NCI-H524 treated with DMSO at 0.1 percent for 48 hours (cell line): ENCODE measurements around the gene OR1E1.
"Not testable (repeated sequence)": the region's sequence is repeated elsewhere in the genome, so short reads cannot be mapped to it uniquely, and the experiment has no call there.

Source experiments
- DNase-seq: peaks from one replicate; lab custom pipeline; 2025; lab: John Stamatoyannopoulos, UW

OR1E1 gene

GRCh38 chr17:3398310-3398709 is at the start of gene OR1E1:
Gene OR1E1, minus strand, starts transcription at chr17:3398410. Its CDS starts 0 bp downstream, at chr17:3398410.
- DNase-seq, result no peak

GRCh38 chr17:3447625-3448024 is 49.4 kb upstream of the OR1E1 start:
- DNase-seq, result no peak

GRCh38 chr17:3440451-3440850 is 42.2 kb upstream of the OR1E1 start:
- no peak for DNase-seq

- no peak for DNase-seq
Measured at GRCh38 chr17:3438368-3438767, 40.2 kb upstream of the OR1E1 start.

- no peak for DNase-seq
Measured at GRCh38 chr17:3433741-3434140, 35.5 kb upstream of the OR1E1 start, which contains the start of gene OR1E2. Gene OR1E2, minus strand, starts transcription at chr17:3433841. Its CDS starts 0 bp downstream, at chr17:3433841.

GRCh38 chr17:3433215-3433614 is 35.0 kb upstream of the OR1E1 start:
- DNase-seq, result not testable (repeated sequence)

GRCh38 chr17:3418222-3418621 is 20.0 kb upstream of the OR1E1 start:
- DNase-seq, result no peak

GRCh38 chr17:3415610-3416009 is 17.4 kb upstream of the OR1E1 start:
- no peak for DNase-seq

GRCh38 chr17:3412216-3412615 is 14.0 kb upstream of the OR1E1 start:
- not testable (repeated sequence) for DNase-seq

- no peak for DNase-seq
Measured at GRCh38 chr17:3411070-3411469, 12.9 kb upstream of the OR1E1 start, which contains the start of gene OR3A3. Gene OR3A3, plus strand, starts transcription at chr17:3411370.

- not testable (repeated sequence) for DNase-seq
Measured at GRCh38 chr17:3403856-3404255, 5.6 kb upstream of the OR1E1 start.

- no peak for DNase-seq
Measured at GRCh38 chr17:3401786-3402185, 3.6 kb upstream of the OR1E1 start.

GRCh38 chr17:3400055-3400454 is 1.8 kb upstream of the OR1E1 start:
- DNase-seq, result no peak

GRCh38 chr17:3397801-3398200 is 409 bp downstream of the OR1E1 start:
- not testable (repeated sequence) for DNase-seq

GRCh38 chr17:3389791-3390190 is 8.4 kb downstream of the OR1E1 start:
- DNase-seq, result no peak

- no peak for DNase-seq
Measured at GRCh38 chr17:3385869-3386816, 12.1 kb downstream of the OR1E1 start, which contains the start of gene OR3A2. Gene OR3A2, minus strand, starts transcription at chr17:3386308.

GRCh38 chr17:3381957-3382356 is 16.3 kb downstream of the OR1E1 start:
- no peak for DNase-seq

- no peak for DNase-seq
Measured at GRCh38 chr17:3378321-3378720, 19.9 kb downstream of the OR1E1 start.

GRCh38 chr17:3371167-3371566 is 27.0 kb downstream of the OR1E1 start:
- DNase-seq, result not testable (repeated sequence)
